SK-N-SH (cell line): Measurements from ENCODE around the gene NCAPH2.

Source experiments
- CTCF ChIP-seq: fragments of 200-600 bp; sonication (generic); IDR thresholded peaks from 2 replicates; pipeline ENCODE4 v1.6.1; 2017; ENCODE audit warnings: antibody characterized with exemption, mild to moderate bottlenecking, moderate library complexity
- EZH2phosphoT487 ChIP-seq: fragments of 200-600 bp; sonication (generic); IDR thresholded peaks from 2 replicates; pipeline ENCODE4 v1.6.1; 2017; ENCODE audit warnings: low read depth, mixed run types, mild to moderate bottlenecking, antibody characterized with exemption, moderate library complexity, borderline replicate concordance
- JUND ChIP-seq: IDR thresholded peaks from 2 replicates; pipeline ENCODE4 v1.4.0; 2012
- REST ChIP-seq: IDR thresholded peaks from 2 replicates; pipeline ENCODE4 v1.6.1; 2012; ENCODE audit warnings: mild to moderate bottlenecking, low read depth, low read length, moderate library complexity
- SMC3 ChIP-seq: IDR thresholded peaks from 2 replicates; pipeline ENCODE4 v1.6.1; 2012; ENCODE audit warnings: low read depth, low read length, improper control_type of control experiment
- TEAD4 ChIP-seq: IDR thresholded peaks from 2 replicates; pipeline ENCODE4 v1.4.0; 2012; ENCODE audit warnings: mild to moderate bottlenecking, borderline replicate concordance; ENCODE audit not compliant: insufficient read depth

GRCh38 chr22:50553310-50553709 lies 45.3 kb downstream of the NCAPH2 start:
- TF ChIP-seq REST (no peak), CTCF (no peak), JUND (no peak), TEAD4 (no peak), EZH2phosphoT487 (no peak), SMC3 (no peak)
